Thoracic aorta (tissue), 2 donors: Measurements from ENCODE around the gene PCBP2. TPM values are rescaled to one million over a fixed set of nuclear protein-coding genes. Genes with fewer than 3 reads are reported as not detected.
A peak's percentile ranks its signal among the peaks of the same experiment; 100 is the strongest.

Experiments used
- ATAC-seq: fragments of 150-250 bp; one replicate; pipeline ENCODE4 v1.8.0; 2017; ENCODE audit warnings: low read depth; ENCODE audit not compliant: insufficient number of reproducible peaks, low FRiP score
- DNase-seq: peaks from one replicate; pipeline ENCODE4 v3.0.0-alpha.2; 2020; ENCODE audit warnings: low spot score
- H3K27ac ChIP-seq, 2 donors: fragments of 200-600 bp; sonication (generic); 1 replicate in 1 of 2; 2 replicates in 1 of 2; pipeline ENCODE4 v1.5.1; 2016; ENCODE audit warnings: mild to moderate bottlenecking in 2 of 2, moderate library complexity in 2 of 2
- H3K27me3 ChIP-seq: fragments of 200-600 bp; sonication (generic); replicated peaks from 2 replicates; pipeline ENCODE4 v1.6.0; 2016; ENCODE audit warnings: mild to moderate bottlenecking; ENCODE audit not compliant: insufficient read depth
- H3K36me3 ChIP-seq: fragments of 200-600 bp; sonication (generic); one replicate; pipeline ENCODE4 v1.5.1; 2016
- H3K4me1 ChIP-seq, 2 donors: fragments of 200-600 bp; sonication (generic); 1 replicate in 1 of 2; 2 replicates in 1 of 2; pipeline versions ENCODE4 v1.5.1 to v1.6.0; 2016; ENCODE audit warnings: low read depth in 2 of 2, mild to moderate bottlenecking in 1 of 2; ENCODE audit not compliant: control insufficient read depth in 1 of 2
- H3K4me3 ChIP-seq: fragments of 200-600 bp; sonication (generic); 2 replicates; pipeline ENCODE4 v1.5.1; 2016; ENCODE audit warnings: mild to moderate bottlenecking
- H3K9me3 ChIP-seq: fragments of 200-600 bp; sonication (generic); 2 replicates; pipeline ENCODE4 v1.5.1; 2016
- CTCF ChIP-seq: fragments of 200-600 bp; sonication (generic); IDR thresholded peaks from one replicate; pipeline ENCODE4 v1.5.1; 2019; ENCODE audit warnings: antibody characterized with exemption
- total RNA-seq, 2 donors: library from RNA; depleted of rRNA; stranded (reverse); fragments of >200 nt; gene quantifications; one replicate each; pipeline versions ENCODE4 v1.1.0 to v1.2.3, GENCODE V29; 2016

PCBP2 gene
- total RNA-seq, 2 donors from 2014 or later = 326 to 466 TPM

GRCh38 chr12:53463802-53464560, 12.1 kb downstream of the PCBP2 start:
- H3K27ac ChIP-seq = no peak overlapping the region
- H3K36me3 ChIP-seq = peaks cover 95% of the 10 kb centered on the region
- DNase-seq = no peak
- H3K9me3 ChIP-seq = no peaks in the 10 kb centered on the region
- ATAC-seq = no peak
- no peaks in the 10 kb centered on the region for H3K27me3 ChIP-seq
- TF ChIP-seq CTCF = no peak
- H3K4me3 ChIP-seq = no peak overlapping the region
- no peaks in the 10 kb centered on the region for H3K4me1 ChIP-seq

DNA sequence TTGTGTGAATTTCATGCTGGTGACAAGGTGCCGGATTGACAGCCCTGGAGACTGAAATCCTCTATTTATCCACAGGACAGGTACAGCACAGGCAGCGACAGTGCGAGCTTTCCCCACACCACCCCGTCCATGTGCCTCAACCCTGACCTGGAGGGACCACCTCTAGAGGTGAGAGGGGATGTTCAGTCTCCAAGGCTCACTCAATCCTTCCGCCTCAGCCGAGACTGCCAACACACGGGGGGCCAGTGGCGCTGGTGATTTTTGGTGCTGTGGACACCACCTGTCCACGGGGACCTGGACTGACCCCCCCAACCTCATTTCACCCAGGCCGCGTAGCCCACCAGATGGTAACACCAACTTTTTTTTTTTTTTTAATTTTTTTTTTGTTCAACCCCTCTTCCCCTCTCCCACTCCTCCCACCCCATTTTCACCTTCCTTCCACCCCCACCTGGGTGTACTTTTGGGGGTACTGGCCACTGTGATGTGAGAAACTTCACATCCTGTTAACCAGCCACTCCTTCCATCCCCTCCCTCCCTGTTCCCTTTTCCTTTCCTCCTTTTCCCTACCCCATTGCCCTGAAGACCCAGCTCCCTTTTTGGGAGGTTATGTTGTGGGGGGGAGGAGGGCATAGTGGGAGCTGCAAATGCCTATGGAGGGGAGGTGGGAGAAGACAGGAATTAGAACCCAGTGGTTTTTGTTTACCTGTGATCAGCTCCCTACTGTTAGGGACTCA, 12.9 kb downstream of the PCBP2 start:
- Histone ChIP-seq H3K4me3 (no peak overlapping the region), H3K27me3 (no peaks in the 10 kb centered on the region), H3K36me3 (peaks cover 95% of the 10 kb centered on the region), H3K27ac (peak overlapping the region in 1 of 2 donors; percentile 50), H3K4me1 (no peaks in the 10 kb centered on the region), H3K9me3 (no peaks in the 10 kb centered on the region)
- DNase-seq (no peak), ATAC-seq (no peak)
- TF ChIP-seq CTCF = no peak

DNA sequence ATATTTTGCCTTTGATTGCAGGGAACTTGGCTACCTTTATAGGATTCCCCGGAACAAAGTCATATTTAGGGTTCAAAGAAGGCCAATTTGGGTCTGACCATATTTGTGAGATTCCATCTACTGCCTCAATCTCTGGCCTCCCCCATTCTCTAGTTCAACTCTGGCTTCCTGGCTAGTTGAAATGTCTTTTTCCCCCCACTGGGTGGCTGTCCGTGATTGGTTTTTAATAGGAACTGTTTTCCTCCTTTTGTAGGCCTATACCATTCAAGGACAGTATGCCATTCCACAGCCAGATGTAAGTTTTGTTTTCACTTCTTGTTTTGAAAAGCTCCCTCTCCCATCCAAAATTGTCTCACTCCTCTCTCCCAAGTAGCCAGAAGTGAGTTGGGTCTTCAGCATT, 13.8 kb downstream of the PCBP2 start:
- no peak for TF ChIP-seq CTCF
- H3K27ac ChIP-seq = no peak overlapping the region
- no peaks in the 10 kb centered on the region for H3K27me3 ChIP-seq
- H3K4me3 ChIP-seq = no peak overlapping the region
- H3K9me3 ChIP-seq = no peaks in the 10 kb centered on the region
- peaks cover 91% of the 10 kb centered on the region for H3K36me3 ChIP-seq
- no peaks in the 10 kb centered on the region for H3K4me1 ChIP-seq
- ATAC-seq = no peak
- no peak for DNase-seq

DNA sequence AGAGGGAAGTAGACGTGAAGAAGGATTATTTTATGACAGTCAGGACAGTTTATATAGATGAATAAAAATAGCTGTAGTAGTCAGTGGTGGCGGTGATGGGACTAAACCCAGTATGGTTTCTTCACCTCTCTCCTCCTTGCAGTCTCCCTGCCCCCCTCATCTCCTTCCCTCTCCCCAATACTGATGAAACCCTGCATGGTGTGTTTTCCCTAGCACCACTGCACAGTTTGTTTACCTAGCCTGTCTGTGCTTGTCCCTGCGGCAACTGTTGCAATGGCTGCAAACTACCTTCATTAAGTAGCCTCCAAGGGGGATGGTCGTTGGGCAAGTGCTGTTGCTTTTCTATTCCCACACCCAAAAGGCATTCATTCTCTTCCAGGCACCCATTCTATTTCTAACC, 14.7 kb downstream of the PCBP2 start:
- no peak for ATAC-seq
- peaks cover 89% of the 10 kb centered on the region for H3K36me3 ChIP-seq
- no peaks in the 10 kb centered on the region for H3K9me3 ChIP-seq
- no peak for TF ChIP-seq CTCF
- no peaks in the 10 kb centered on the region for H3K27me3 ChIP-seq
- no peak overlapping the region for H3K4me3 ChIP-seq
- DNase-seq = no peak
- no peaks in the 10 kb centered on the region for H3K4me1 ChIP-seq
- H3K27ac ChIP-seq = no peak overlapping the region

GRCh38 chr12:53467082-53467481, 15.2 kb downstream of the PCBP2 start:
- no peak for TF ChIP-seq CTCF
- Histone ChIP-seq H3K9me3 (no peaks in the 10 kb centered on the region), H3K4me3 (no peak overlapping the region), H3K27ac (no peak overlapping the region), H3K4me1 (no peaks in the 10 kb centered on the region), H3K36me3 (peaks cover 89% of the 10 kb centered on the region), H3K27me3 (no peaks in the 10 kb centered on the region)
- no peak for DNase-seq
- ATAC-seq = no peak
